Stimulated activated naive CD8-positive, alpha-beta T cell treated with anti-CD3 and anti-CD28 coated beads, Interleukin-15, amount 100 ng/mL, for 72 hours (primary cell): ENCODE results near the gene NRXN3.

Experiments
- ATAC-seq: fragments of 150-1000 bp; cut with Tn5 transposase; 2 replicates; pipeline ENCODE4 v1.10.0; 2021; ENCODE audit warnings: mild to moderate bottlenecking, moderate library complexity
- DNase-seq, 2 donors: peaks; one replicate each; pipeline ENCODE4 v3.0.0; 2021 to 2022
- H3K27ac Mint-ChIP-seq, 2 donors: one replicate each; pipeline ENCODE4 v1.8.0; 2022; ENCODE audit warnings: mild to moderate bottlenecking in 2 of 2, mixed read lengths in 2 of 2, moderate library complexity in 2 of 2
- H3K27me3 Mint-ChIP-seq: one replicate; pipeline ENCODE4 v1.8.0; 2022; ENCODE audit warnings: mixed read lengths
- H3K4me1 Mint-ChIP-seq: one replicate; pipeline ENCODE4 v1.8.0; 2022; ENCODE audit warnings: mild to moderate bottlenecking, mixed read lengths
- H3K4me3 Mint-ChIP-seq, 2 donors: one replicate each; pipeline ENCODE4 v1.8.0; 2022; ENCODE audit warnings: mild to moderate bottlenecking in 2 of 2, mixed read lengths in 2 of 2, moderate library complexity in 1 of 2
- H3K9me3 Mint-ChIP-seq, 2 donors: one replicate each; pipeline ENCODE4 v1.8.0; 2022; ENCODE audit warnings: mixed read lengths in 2 of 2

NRXN3 gene

DNA sequence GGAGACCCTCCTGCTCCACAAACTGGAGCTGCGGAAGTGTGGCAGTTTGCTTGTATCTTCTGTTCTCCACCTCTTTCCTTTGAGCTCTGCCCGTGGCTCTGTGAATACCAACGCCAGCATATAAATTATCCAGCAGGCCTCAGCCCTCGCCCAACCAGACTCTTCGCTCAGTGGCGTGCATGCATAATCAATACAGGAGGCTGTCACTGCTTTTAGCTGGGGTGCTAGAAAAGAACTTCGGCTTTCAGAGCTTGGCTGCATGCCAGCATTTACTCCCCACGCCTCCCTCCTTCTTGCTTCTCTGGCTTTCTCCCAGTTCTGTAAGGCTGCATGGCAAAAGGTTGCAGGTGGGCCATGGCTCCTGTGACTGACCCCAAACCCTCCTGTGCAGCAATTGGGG, 26.9 kb downstream of the NRXN3 start:
- Mint-ChIP-seq H3K27me3 (no peaks in the 10 kb centered on the region), H3K4me1 (peaks cover 9% of the 10 kb centered on the region)

DNA sequence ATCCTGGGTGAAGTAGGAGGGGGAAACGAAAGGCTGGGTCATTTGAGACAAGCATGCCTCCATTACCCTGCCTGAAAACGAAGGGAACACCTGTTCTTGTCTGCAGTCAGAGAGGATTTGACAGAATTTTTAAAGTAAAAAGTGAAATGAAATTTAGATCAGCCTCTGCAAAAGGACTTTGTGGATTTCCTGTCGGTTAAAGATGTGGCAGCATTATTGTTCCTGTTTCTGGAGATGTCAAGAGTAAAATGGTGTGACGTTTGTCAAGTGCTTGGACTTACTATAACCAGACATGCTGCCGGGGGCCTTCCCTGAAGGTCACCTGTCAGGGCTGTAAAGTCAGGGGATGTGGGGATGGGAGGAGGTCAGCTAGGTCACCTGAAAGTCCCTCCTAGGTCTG, 32.0 kb downstream of the NRXN3 start:
- H3K27ac Mint-ChIP-seq, result peak overlapping the region; percentile 7 to 83
- ATAC-seq, result no peak
- no peaks in the 10 kb centered on the region for H3K27me3 Mint-ChIP-seq
- H3K4me3 Mint-ChIP-seq, result no peak overlapping the region
- H3K4me1 Mint-ChIP-seq, result peaks cover 20% of the 10 kb centered on the region
- no peak for DNase-seq
- no peaks in the 10 kb centered on the region for H3K9me3 Mint-ChIP-seq

More for the DNA sequence above, 26.9 kb downstream of the NRXN3 start:
- Mint-ChIP-seq H3K9me3 (no peaks in the 10 kb centered on the region), H3K4me3 (no peak overlapping the region), H3K27ac (peak overlapping the region in 1 of 2 donors; percentile 1)
- ATAC-seq (no peak), DNase-seq (no peak)

DNA sequence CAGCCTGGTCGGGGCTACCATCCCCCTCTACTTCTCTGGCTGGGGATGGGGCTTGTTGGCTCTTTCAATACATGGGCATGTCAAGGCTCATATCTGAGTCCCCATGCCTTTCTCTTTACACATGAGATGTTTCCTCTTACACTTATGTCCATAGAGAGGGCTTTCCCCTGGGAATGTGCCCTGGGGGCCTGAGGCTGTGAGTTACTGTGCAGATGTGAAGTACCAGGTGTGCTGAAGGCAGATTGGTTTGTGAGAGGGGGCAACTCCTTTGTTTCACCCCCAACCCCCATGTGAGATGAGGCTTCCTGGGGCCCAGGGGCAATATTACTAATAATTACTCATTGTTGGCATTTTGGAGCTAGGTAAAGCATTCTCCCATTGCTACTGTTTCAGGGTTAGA, 32.8 kb downstream of the NRXN3 start:
- no peaks in the 10 kb centered on the region for H3K9me3 Mint-ChIP-seq
- no peak for ATAC-seq
- H3K4me3 Mint-ChIP-seq, result no peak overlapping the region
- DNase-seq, result no peak
- peaks cover 20% of the 10 kb centered on the region for H3K4me1 Mint-ChIP-seq
- no peak overlapping the region for H3K27ac Mint-ChIP-seq
- H3K27me3 Mint-ChIP-seq, result no peaks in the 10 kb centered on the region

GRCh38 chr14:78207414-78207813, 37.2 kb downstream of the NRXN3 start:
- no peak overlapping the region for H3K27ac Mint-ChIP-seq
- no peak overlapping the region for H3K4me3 Mint-ChIP-seq
- peaks cover 7% of the 10 kb centered on the region for H3K4me1 Mint-ChIP-seq
- ATAC-seq (no peak), DNase-seq (no peak)
- H3K9me3 Mint-ChIP-seq, result peaks cover 0 to 9% of the 10 kb centered on the region in 2 donors
- H3K27me3 Mint-ChIP-seq, result no peaks in the 10 kb centered on the region

- H3K27me3 Mint-ChIP-seq, result no peaks in the 10 kb centered on the region
These were observed 50.1 kb downstream of the NRXN3 start for GRCh38 chr14:78220273-78220672.

GRCh38 chr14:78222746-78223145, 52.6 kb downstream of the NRXN3 start:
- Mint-ChIP-seq H3K9me3 (peaks cover 3 to 8% of the 10 kb centered on the region in 2 donors), H3K4me3 (no peak overlapping the region), H3K4me1 (no peaks in the 10 kb centered on the region), H3K27ac (no peak overlapping the region), H3K27me3 (no peaks in the 10 kb centered on the region)
- ATAC-seq (no peak), DNase-seq (no peak)

More at GRCh38 chr14:78220273-78220672, 50.1 kb downstream of the NRXN3 start:
- ATAC-seq, result peak; percentile 5
- H3K9me3 Mint-ChIP-seq, result peaks cover 0 to under 1% of the 10 kb centered on the region in 2 donors
- H3K27ac Mint-ChIP-seq, result no peak overlapping the region
- no peaks in the 10 kb centered on the region for H3K4me1 Mint-ChIP-seq
- no peak overlapping the region for H3K4me3 Mint-ChIP-seq
- no peak for DNase-seq

DNA sequence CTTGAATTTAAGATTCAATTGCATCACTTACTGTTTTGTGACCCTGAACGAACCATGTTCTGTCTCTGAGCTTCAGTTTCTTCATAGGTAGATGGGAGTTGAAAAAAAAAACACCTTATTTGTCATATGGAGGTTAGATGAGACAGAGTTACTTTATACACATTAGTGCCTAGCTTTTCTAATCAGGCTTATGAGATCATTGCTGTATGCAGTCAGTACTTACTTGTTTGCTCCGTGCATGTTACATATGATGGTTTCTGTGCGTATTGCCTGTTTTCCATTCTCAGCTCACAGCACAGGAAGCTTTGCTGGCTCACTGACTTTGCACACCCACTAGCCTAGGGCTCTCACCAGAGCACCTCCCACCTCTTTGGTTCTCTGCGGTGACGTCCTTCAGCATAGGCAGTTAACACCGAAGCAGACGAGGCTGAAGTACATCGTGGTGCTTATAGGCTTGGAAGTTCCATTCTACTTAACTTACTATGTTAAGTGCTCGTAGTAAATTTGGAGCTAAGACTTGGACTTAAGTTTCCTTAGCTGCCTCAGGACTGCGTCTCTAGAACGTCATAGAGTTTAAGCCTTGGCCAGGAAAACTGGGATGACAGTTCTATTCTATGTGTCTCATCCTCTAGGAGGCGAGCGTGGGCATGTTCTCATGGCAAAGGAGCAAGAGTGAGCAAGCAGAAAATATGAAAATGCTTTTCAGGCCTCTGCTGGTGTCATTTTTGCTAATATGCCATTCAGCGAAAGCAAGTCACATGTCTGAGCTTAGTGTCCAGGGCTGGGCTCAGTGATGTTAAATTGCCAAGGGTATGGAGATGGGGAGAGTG, 57.3 kb downstream of the NRXN3 start:
- Mint-ChIP-seq H3K4me1 (no peaks in the 10 kb centered on the region), H3K4me3 (no peak overlapping the region), H3K27me3 (peaks cover 25% of the 10 kb centered on the region), H3K9me3 (peaks cover 3 to 8% of the 10 kb centered on the region in 2 donors), H3K27ac (no peak overlapping the region)
- no peak for ATAC-seq
- DNase-seq, result no peak

- Mint-ChIP-seq H3K27ac (no peak overlapping the region), H3K9me3 (peaks cover 3 to 8% of the 10 kb centered on the region in 2 donors), H3K4me3 (no peak overlapping the region), H3K27me3 (peaks cover 33% of the 10 kb centered on the region), H3K4me1 (no peaks in the 10 kb centered on the region)
- DNase-seq (no peak), ATAC-seq (no peak)
These were observed 58.6 kb downstream of the NRXN3 start for GRCh38 chr14:78228702-78229327.

DNA sequence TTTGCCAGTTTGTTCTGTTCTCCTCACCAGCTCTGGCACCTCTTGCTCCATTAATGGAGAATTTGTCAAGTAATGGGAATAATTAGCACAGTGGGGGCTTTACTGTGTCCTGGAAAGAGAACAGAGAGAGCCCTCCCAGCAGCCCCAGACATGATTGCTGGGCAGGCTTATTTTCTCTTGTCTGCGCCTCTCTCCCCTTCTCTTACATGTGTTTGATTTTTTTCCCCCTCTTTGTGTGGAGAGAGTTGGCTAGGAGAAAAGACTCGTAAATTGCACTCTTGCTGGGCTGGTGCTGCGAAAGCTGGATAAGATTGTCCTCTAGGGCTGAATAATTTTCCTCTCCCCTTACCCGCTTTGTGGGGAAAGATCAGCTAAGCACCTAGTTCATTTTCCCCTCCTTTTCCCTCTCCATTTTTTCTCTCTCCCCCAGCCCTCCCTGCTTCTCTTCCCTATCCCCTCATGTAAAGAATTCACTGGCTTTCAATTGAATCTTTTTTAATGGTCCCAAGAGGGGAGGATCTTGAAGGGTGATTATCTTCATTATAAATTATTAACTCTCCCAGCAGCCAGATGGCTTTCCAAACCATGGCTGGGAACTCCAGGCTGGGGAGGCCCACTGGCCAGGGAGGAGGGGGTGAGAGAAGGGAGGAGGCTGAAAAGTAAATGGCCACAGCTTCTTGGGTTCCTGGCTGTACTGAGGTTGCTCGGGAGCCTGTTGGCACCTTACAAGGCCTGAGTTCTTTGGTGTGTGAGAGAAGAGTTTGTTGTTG, 62.2 kb downstream of the NRXN3 start:
- DNase-seq, result no peak
- no peaks in the 10 kb centered on the region for H3K9me3 Mint-ChIP-seq
- no peaks in the 10 kb centered on the region for H3K4me1 Mint-ChIP-seq
- no peak for ATAC-seq
- H3K4me3 Mint-ChIP-seq, result no peak overlapping the region
- peaks cover 46% of the 10 kb centered on the region for H3K27me3 Mint-ChIP-seq
- H3K27ac Mint-ChIP-seq, result no peak overlapping the region

- no peaks in the 10 kb centered on the region for H3K4me1 Mint-ChIP-seq
- no peak overlapping the region for H3K4me3 Mint-ChIP-seq
- DNase-seq (no peak), ATAC-seq (no peak)
- H3K27ac Mint-ChIP-seq, result no peak overlapping the region
- no peaks in the 10 kb centered on the region for H3K9me3 Mint-ChIP-seq
- peaks cover 16% of the 10 kb centered on the region for H3K27me3 Mint-ChIP-seq
These were observed 68.0 kb downstream of the NRXN3 start for GRCh38 chr14:78238141-78238540.

DNA sequence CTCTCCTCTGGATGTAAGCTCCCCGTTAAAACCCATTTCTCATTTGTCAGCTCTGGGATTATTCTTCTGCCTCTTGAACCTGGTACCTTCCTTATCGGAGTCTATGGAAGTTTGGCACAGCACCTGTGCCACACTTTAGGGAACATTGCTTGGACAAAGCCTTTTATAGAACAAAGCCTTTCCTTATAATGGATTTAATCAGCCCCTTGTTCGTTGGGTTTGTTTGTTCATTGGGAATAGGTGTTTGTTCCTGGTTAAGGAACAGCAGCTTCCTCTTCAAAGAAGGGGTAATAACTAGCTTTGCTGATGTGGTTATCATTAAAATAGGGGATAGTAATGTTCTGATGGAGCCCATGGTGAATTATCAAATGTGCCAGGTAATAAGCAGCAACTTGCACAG, 70.4 kb downstream of the NRXN3 start:
- DNase-seq (no peak), ATAC-seq (no peak)
- H3K4me1 Mint-ChIP-seq, result no peaks in the 10 kb centered on the region
- H3K9me3 Mint-ChIP-seq, result no peaks in the 10 kb centered on the region
- no peak overlapping the region for H3K4me3 Mint-ChIP-seq
- peaks cover 7% of the 10 kb centered on the region for H3K27me3 Mint-ChIP-seq
- peak overlapping the region in 1 of 2 donors; percentile 5 for H3K27ac Mint-ChIP-seq

- Mint-ChIP-seq H3K27me3 (peaks cover 2% of the 10 kb centered on the region), H3K9me3 (no peaks in the 10 kb centered on the region), H3K4me1 (no peaks in the 10 kb centered on the region), H3K4me3 (no peak overlapping the region), H3K27ac (no peak overlapping the region)
- DNase-seq (no peak), ATAC-seq (no peak)
These were observed 71.9 kb downstream of the NRXN3 start for GRCh38 chr14:78242086-78242485.

DNA sequence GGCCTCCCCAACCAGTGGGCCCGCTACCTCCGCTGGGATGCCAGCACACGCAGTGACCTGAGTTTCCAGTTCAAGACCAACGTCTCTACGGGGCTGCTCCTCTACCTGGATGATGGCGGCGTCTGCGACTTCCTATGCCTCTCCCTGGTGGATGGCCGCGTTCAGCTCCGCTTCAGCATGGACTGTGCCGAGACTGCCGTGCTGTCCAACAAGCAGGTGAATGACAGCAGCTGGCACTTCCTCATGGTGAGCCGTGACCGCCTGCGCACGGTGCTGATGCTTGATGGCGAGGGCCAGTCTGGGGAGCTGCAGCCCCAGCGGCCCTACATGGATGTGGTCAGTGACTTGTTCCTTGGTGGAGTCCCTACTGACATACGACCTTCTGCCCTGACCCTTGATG, 73.0 kb downstream of the NRXN3 start:
- peak overlapping the region in 1 of 2 donors; percentile 23 for H3K27ac Mint-ChIP-seq
- H3K9me3 Mint-ChIP-seq, result no peaks in the 10 kb centered on the region
- H3K4me3 Mint-ChIP-seq, result no peak overlapping the region
- ATAC-seq (no peak), DNase-seq (no peak)
- no peaks in the 10 kb centered on the region for H3K4me1 Mint-ChIP-seq
- no peaks in the 10 kb centered on the region for H3K27me3 Mint-ChIP-seq

DNA sequence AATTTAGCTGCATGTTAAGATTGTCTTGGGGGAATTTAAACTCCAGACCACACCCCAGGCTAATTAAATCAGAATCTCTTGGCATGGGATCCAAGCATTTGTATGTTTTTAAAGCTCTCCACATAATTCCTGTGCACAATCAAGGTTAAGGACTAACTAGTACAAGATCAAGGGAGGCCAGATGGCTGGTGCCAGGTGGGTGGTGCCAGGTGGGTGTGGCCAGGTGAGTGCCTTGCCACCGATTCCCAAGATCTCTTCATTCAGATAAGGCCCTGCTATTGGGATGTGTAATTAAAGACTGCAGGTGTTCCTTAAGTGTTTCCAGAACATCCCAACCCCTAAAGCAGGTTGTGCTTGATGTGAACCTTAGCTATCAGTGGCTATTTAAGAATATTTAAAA, 75.1 kb downstream of the NRXN3 start:
- H3K4me1 Mint-ChIP-seq, result no peaks in the 10 kb centered on the region
- ATAC-seq (no peak), DNase-seq (no peak)
- H3K27ac Mint-ChIP-seq, result no peak overlapping the region
- no peaks in the 10 kb centered on the region for H3K9me3 Mint-ChIP-seq
- H3K4me3 Mint-ChIP-seq, result no peak overlapping the region
- no peaks in the 10 kb centered on the region for H3K27me3 Mint-ChIP-seq

GRCh38 chr14:78248501-78249090, 78.4 kb downstream of the NRXN3 start:
- H3K9me3 Mint-ChIP-seq, result no peaks in the 10 kb centered on the region
- H3K27ac Mint-ChIP-seq, result no peak overlapping the region
- no peaks in the 10 kb centered on the region for H3K4me1 Mint-ChIP-seq
- H3K27me3 Mint-ChIP-seq, result no peaks in the 10 kb centered on the region
- no peak overlapping the region for H3K4me3 Mint-ChIP-seq
- DNase-seq, result no peak
- no peak for ATAC-seq
